Uterus (tissue), 2 donors: ENCODE results near the gene GHR.

Experiments
- CTCF ChIP-seq, 4 experiments: fragments of 200-600 bp in 2 of 4; fragments of 450-650 bp in 2 of 4; sonication (generic) in 2 of 4; IDR thresholded peaks; one replicate each; pipeline ENCODE4 v1.5.1; 2016 to 2019; ENCODE audit warnings: antibody characterized with exemption in 4 of 4, mild to moderate bottlenecking in 2 of 4, moderate library complexity in 1 of 4
- POLR2A ChIP-seq, 2 donors: fragments of 450-650 bp; IDR thresholded peaks; one replicate each; pipeline ENCODE4 v1.6.1; 2016; ENCODE audit warnings: antibody characterized with exemption in 2 of 2, mild to moderate bottlenecking in 1 of 2, moderate library complexity in 1 of 2

- TF ChIP-seq CTCF (IDR thresholded peaks at IDR 0.05) (no peak), POLR2A (IDR thresholded peaks at IDR 0.05) (no peak)
Observed at GRCh38 chr5:42561656-42562055, 138.4 kb downstream of the GHR start.
